Astrocyte of the hippocampus (primary cell): ENCODE data around the gene TBX20.
"Not testable (repeated sequence)": the region's sequence is repeated elsewhere in the genome, so short reads cannot be mapped to it uniquely, and the experiment has no call there.

ENCODE experiments used
- DNase-seq: peaks from one replicate; pipeline ENCODE4 v3.0.0; 2011; ENCODE audit warnings: low read depth, low spot score

Gene TBX20

DNA sequence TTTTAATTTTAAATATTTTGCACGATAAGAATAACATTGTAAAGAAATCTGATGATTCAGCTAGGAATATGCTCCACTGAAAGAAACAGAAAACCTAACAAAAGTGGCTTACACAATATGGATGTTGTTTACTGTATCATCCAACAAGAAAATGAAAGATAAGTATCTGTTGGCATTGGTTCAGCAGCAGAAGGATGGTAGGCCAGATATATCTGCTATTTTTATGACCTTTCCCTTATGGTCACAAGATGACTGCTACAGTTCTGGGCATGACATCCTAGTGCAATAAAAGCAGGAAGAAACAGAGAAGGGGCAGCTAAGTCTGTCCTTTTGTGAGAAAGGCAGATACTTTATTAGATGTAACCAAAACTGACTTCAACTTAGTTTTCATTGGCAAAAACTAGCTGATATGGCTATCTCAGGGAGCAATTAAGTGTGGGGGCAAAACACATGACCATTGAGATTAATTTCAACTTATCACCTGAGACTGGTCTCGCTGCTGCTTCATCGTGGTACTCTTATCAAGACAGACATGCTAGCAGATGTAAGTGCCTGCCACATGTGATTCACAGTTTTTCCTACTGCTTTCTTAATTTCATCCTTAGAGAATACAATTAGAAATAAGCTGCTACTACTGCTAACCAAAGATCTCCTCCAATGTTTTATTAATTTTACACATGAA lies 92.7 kb downstream of the TBX20 start:
- DNase-seq: not testable (repeated sequence)
